DND-41 (cell line): ENCODE data around the gene MSH3.

ENCODE experiments used
- ATAC-seq: fragments of 200-7000 bp; cut with Tn5 transposase; 3 replicates; pipeline ENCODE4 v1.9.1; 2021; ENCODE audit warnings: low read depth; ENCODE audit not compliant: insufficient read depth
- DNase-seq: peaks from one replicate; pipeline ENCODE4 v3.0.0-alpha.2; 2020
- H2AFZ ChIP-seq: 2 replicates; pipeline ENCODE4 v1.6.0; 2012; ENCODE audit warnings: low read depth, low read length
- H3K27ac ChIP-seq: 2 replicates; pipeline ENCODE4 v1.5.1; 2012; ENCODE audit warnings: low read length, inconsistent platforms
- H3K27me3 ChIP-seq: fragments of 200-600 bp; sonication (generic); 2 replicates; pipeline ENCODE4 v1.6.0; 2012; ENCODE audit warnings: low read length, mild to moderate bottlenecking, inconsistent platforms; ENCODE audit not compliant: insufficient read depth, poor library complexity
- H3K36me3 ChIP-seq: 2 replicates; pipeline ENCODE4 v1.5.1; 2012; ENCODE audit warnings: low read length, inconsistent platforms; ENCODE audit not compliant: insufficient read depth
- H3K4me1 ChIP-seq: 2 replicates; pipeline ENCODE4 v1.5.1; 2012; ENCODE audit warnings: mild to moderate bottlenecking, low read length; ENCODE audit not compliant: insufficient read depth
- H3K4me2 ChIP-seq: 2 replicates; pipeline ENCODE4 v1.6.0; 2012; ENCODE audit warnings: mild to moderate bottlenecking, moderate library complexity, low read length, inconsistent platforms; ENCODE audit not compliant: insufficient read depth
- H3K4me3 ChIP-seq, 2 experiments: fragments of 200-600 bp in 1 of 2; shearing (Covaris generic) in 1 of 2; 2 replicates each; pipeline ENCODE4 v1.5.1; 2012 to 2016; ENCODE audit warnings: inconsistent platforms in 2 of 2, low read length in 2 of 2, mild to moderate bottlenecking in 2 of 2, low read depth in 1 of 2, moderate library complexity in 1 of 2
- H3K79me2 ChIP-seq: 2 replicates; pipeline ENCODE4 v1.6.0; 2012; ENCODE audit warnings: low read length, inconsistent platforms; ENCODE audit not compliant: insufficient read depth
- H3K9ac ChIP-seq: 2 replicates; pipeline ENCODE4 v1.6.0; 2012; ENCODE audit warnings: low read depth, mild to moderate bottlenecking, inconsistent platforms, low read length, moderate library complexity
- H3K9me3 ChIP-seq: 2 replicates; pipeline ENCODE4 v1.5.1; 2012; ENCODE audit warnings: low read length, moderate library complexity, mild to moderate bottlenecking, inconsistent platforms; ENCODE audit not compliant: insufficient read depth, severe bottlenecking
- H4K20me1 ChIP-seq: 2 replicates; pipeline ENCODE4 v1.6.0; 2012; ENCODE audit warnings: low read length; ENCODE audit not compliant: insufficient read depth
- CTCF ChIP-seq: IDR thresholded peaks from 2 replicates; pipeline ENCODE4 v1.5.1; 2012; ENCODE audit warnings: borderline replicate concordance, low read length, moderate library complexity, mild to moderate bottlenecking; ENCODE audit not compliant: poor library complexity, severe bottlenecking; ENCODE audit errors: extremely low read depth
- EZH2 ChIP-seq: IDR thresholded peaks from 3 replicates; pipeline ENCODE4 v1.6.1; 2012; ENCODE audit warnings: borderline replicate concordance, low read depth, mild to moderate bottlenecking, moderate library complexity, low read length, inconsistent platforms; ENCODE audit not compliant: severe bottlenecking

Gene MSH3

GRCh38 chr5:80798633-80799032, 144.2 kb downstream of the MSH3 start:
- ATAC-seq (no peak), DNase-seq (no peak)
- no peak overlapping the region for H3K27ac ChIP-seq
- H3K79me2 ChIP-seq, result no peaks in the 10 kb centered on the region
- no peak overlapping the region for H3K9ac ChIP-seq
- no peak overlapping the region for H2AFZ ChIP-seq
- H3K27me3 ChIP-seq, result no peaks in the 10 kb centered on the region
- no peaks in the 10 kb centered on the region for H3K9me3 ChIP-seq
- no peaks in the 10 kb centered on the region for H3K4me1 ChIP-seq
- no peaks in the 10 kb centered on the region for H4K20me1 ChIP-seq
- TF ChIP-seq EZH2 (no peak), CTCF (no peak)
- no peak overlapping the region for H3K4me2 ChIP-seq
- H3K4me3 ChIP-seq, result no peak overlapping the region
- peaks cover 42% of the 10 kb centered on the region for H3K36me3 ChIP-seq

- H3K79me2 ChIP-seq, result no peaks in the 10 kb centered on the region
- peaks cover 39% of the 10 kb centered on the region for H3K36me3 ChIP-seq
- no peak overlapping the region for H3K4me2 ChIP-seq
- no peaks in the 10 kb centered on the region for H3K9me3 ChIP-seq
- no peak overlapping the region for H3K27ac ChIP-seq
- H4K20me1 ChIP-seq, result no peaks in the 10 kb centered on the region
- DNase-seq (no peak), ATAC-seq (no peak)
- no peak overlapping the region for H2AFZ ChIP-seq
- H3K27me3 ChIP-seq, result no peaks in the 10 kb centered on the region
- no peaks in the 10 kb centered on the region for H3K4me1 ChIP-seq
- no peak overlapping the region for H3K4me3 ChIP-seq
- no peak overlapping the region for H3K9ac ChIP-seq
- no peak for TF ChIP-seq EZH2
These were observed 144.6 kb downstream of the MSH3 start for GRCh38 chr5:80799041-80799440.

GRCh38 chr5:80799573-80799972, 145.1 kb downstream of the MSH3 start:
- H3K4me1 ChIP-seq, result no peaks in the 10 kb centered on the region
- no peaks in the 10 kb centered on the region for H4K20me1 ChIP-seq
- TF ChIP-seq EZH2 (no peak), CTCF (no peak)
- no peaks in the 10 kb centered on the region for H3K79me2 ChIP-seq
- no peak for DNase-seq
- H3K27ac ChIP-seq, result no peak overlapping the region
- no peak overlapping the region for H3K4me3 ChIP-seq
- no peak overlapping the region for H2AFZ ChIP-seq
- no peaks in the 10 kb centered on the region for H3K27me3 ChIP-seq
- no peak for ATAC-seq
- peaks cover 39% of the 10 kb centered on the region for H3K36me3 ChIP-seq
- H3K9ac ChIP-seq, result no peak overlapping the region
- no peak overlapping the region for H3K4me2 ChIP-seq
- H3K9me3 ChIP-seq, result no peaks in the 10 kb centered on the region

GRCh38 chr5:80804332-80804731, 149.9 kb downstream of the MSH3 start:
- no peaks in the 10 kb centered on the region for H3K27me3 ChIP-seq
- H3K4me1 ChIP-seq, result no peaks in the 10 kb centered on the region
- ATAC-seq, result no peak
- peaks cover 40% of the 10 kb centered on the region; the same call in 1 of the 2 replicates for H3K36me3 ChIP-seq
- no peak for DNase-seq
- H3K4me3 ChIP-seq, result no peak overlapping the region
- no peak overlapping the region for H2AFZ ChIP-seq
- no peaks in the 10 kb centered on the region for H3K79me2 ChIP-seq
- H3K4me2 ChIP-seq, result no peak overlapping the region
- H3K9ac ChIP-seq, result no peak overlapping the region
- H4K20me1 ChIP-seq, result no peaks in the 10 kb centered on the region
- H3K27ac ChIP-seq, result no peak overlapping the region
- H3K9me3 ChIP-seq, result no peaks in the 10 kb centered on the region
- TF ChIP-seq CTCF (peak; percentile 18), EZH2 (no peak)
